GM21528 (cell line): ENCODE results near the gene MEF2A.

Experiments
- ATAC-seq: cut with Tn5 transposase; IDR thresholded peaks from one replicate; pipeline ENCODE4 v1.9.1; 2021; ENCODE audit warnings: mild to moderate bottlenecking, moderate library complexity; ENCODE audit not compliant: unreplicated experiment, low FRiP score

Gene MEF2A

GRCh38 chr15:99598296-99598695 is 32.5 kb downstream of the MEF2A start:
- ATAC-seq = no peak

- ATAC-seq = no peak
Measured at GRCh38 chr15:99603828-99604227, 38.0 kb downstream of the MEF2A start.

GRCh38 chr15:99604865-99605264 is 39.1 kb downstream of the MEF2A start:
- no peak for ATAC-seq

- ATAC-seq = no peak
Measured at GRCh38 chr15:99605490-99605931, 39.7 kb downstream of the MEF2A start.

- no peak for ATAC-seq
Measured at GRCh38 chr15:99605990-99606389, 40.2 kb downstream of the MEF2A start.

- no peak for ATAC-seq
Measured at GRCh38 chr15:99606646-99607045, 40.9 kb downstream of the MEF2A start.

GRCh38 chr15:99613481-99613880 is 47.7 kb downstream of the MEF2A start:
- ATAC-seq = no peak

- ATAC-seq = no peak
Measured at GRCh38 chr15:99613887-99614647, 48.3 kb downstream of the MEF2A start.

- no peak for ATAC-seq
Measured at GRCh38 chr15:99614749-99615288, 49.0 kb downstream of the MEF2A start.

- no peak for ATAC-seq
Measured at GRCh38 chr15:99615460-99615859, 49.7 kb downstream of the MEF2A start.

- ATAC-seq = no peak
Measured at GRCh38 chr15:99616129-99616528, 50.3 kb downstream of the MEF2A start.

GRCh38 chr15:99616773-99617342 is 51.1 kb downstream of the MEF2A start:
- ATAC-seq = no peak

- no peak for ATAC-seq
Measured at GRCh38 chr15:99618941-99619411, 53.2 kb downstream of the MEF2A start.

GRCh38 chr15:99619712-99620111 is 53.9 kb downstream of the MEF2A start:
- no peak for ATAC-seq

- no peak for ATAC-seq
Measured at GRCh38 chr15:99620178-99620577, 54.4 kb downstream of the MEF2A start.

GRCh38 chr15:99621767-99622166 is 56.0 kb downstream of the MEF2A start:
- ATAC-seq = no peak

- ATAC-seq = no peak
Measured at GRCh38 chr15:99628374-99629001, 62.7 kb downstream of the MEF2A start.

- ATAC-seq = peak; percentile 25
Measured at GRCh38 chr15:99630607-99631131, 64.9 kb downstream of the MEF2A start.

GRCh38 chr15:99631255-99631654 is 65.5 kb downstream of the MEF2A start:
- peak; percentile 89 for ATAC-seq

GRCh38 chr15:99632521-99632920 is 66.7 kb downstream of the MEF2A start:
- no peak for ATAC-seq

GRCh38 chr15:99633655-99634054 is 67.9 kb downstream of the MEF2A start:
- ATAC-seq = no peak
